ENCODE measurements around the gene PRPF38A. TPM values are rescaled to one million over a fixed set of nuclear protein-coding genes. Genes with fewer than 3 reads are reported as not detected.
A peak's percentile ranks its signal among the peaks of the same experiment; 100 is the strongest.

The PRPF38A gene
- total RNA-seq, 1 donor from 2014 or later: 62.7 TPM

- Mint-ChIP-seq H3K36me3 (ENCODE audit: insufficient read depth) (peaks cover 24% of the 10 kb centered on the region), H3K27me3 (no peaks in the 10 kb centered on the region), H3K27ac (no peak overlapping the region), H3K4me1 (ENCODE audit: low read depth) (no peaks in the 10 kb centered on the region), H3K9me3 (ENCODE audit: low read depth) (no peaks in the 10 kb centered on the region), H3K4me3 (ENCODE audit: low read depth) (no peak overlapping the region)
- DNase-seq (ENCODE audit: low spot score, unreplicated experiment): no peak
- TF ChIP-seq CTCF (IDR thresholded peaks at IDR 0.05; ENCODE audit: unreplicated experiment): no peak
Measured at GRCh38 chr1:52454779-52455178, 50.4 kb downstream of the PRPF38A start.

GRCh38 chr1:52455686-52456085, 51.3 kb downstream of the PRPF38A start:
- Mint-ChIP-seq H3K9me3 (ENCODE audit: low read depth) (no peaks in the 10 kb centered on the region), H3K4me3 (ENCODE audit: low read depth) (no peak overlapping the region), H3K27ac (no peak overlapping the region), H3K36me3 (ENCODE audit: insufficient read depth) (peaks cover 26% of the 10 kb centered on the region), H3K4me1 (ENCODE audit: low read depth) (no peaks in the 10 kb centered on the region), H3K27me3 (no peaks in the 10 kb centered on the region)
- DNase-seq (ENCODE audit: low spot score, unreplicated experiment): no peak
- TF ChIP-seq CTCF (IDR thresholded peaks at IDR 0.05; ENCODE audit: unreplicated experiment): no peak

- no peak overlapping the region for H3K4me3 Mint-ChIP-seq (ENCODE audit: low read depth)
- no peak for DNase-seq (ENCODE audit: low spot score, unreplicated experiment)
- no peaks in the 10 kb centered on the region for H3K9me3 Mint-ChIP-seq (ENCODE audit: low read depth)
- peaks cover 21% of the 10 kb centered on the region for H3K36me3 Mint-ChIP-seq (ENCODE audit: insufficient read depth)
- H3K27me3 Mint-ChIP-seq: no peaks in the 10 kb centered on the region
- TF ChIP-seq CTCF (IDR thresholded peaks at IDR 0.05; ENCODE audit: unreplicated experiment): no peak
- H3K27ac Mint-ChIP-seq: no peak overlapping the region
- no peaks in the 10 kb centered on the region for H3K4me1 Mint-ChIP-seq (ENCODE audit: low read depth)
Measured at GRCh38 chr1:52460694-52461093, 56.3 kb downstream of the PRPF38A start.

GRCh38 chr1:52461821-52462220, 57.4 kb downstream of the PRPF38A start:
- no peak overlapping the region for H3K4me3 Mint-ChIP-seq (ENCODE audit: low read depth)
- H3K4me1 Mint-ChIP-seq (ENCODE audit: low read depth): no peaks in the 10 kb centered on the region
- H3K27me3 Mint-ChIP-seq: no peaks in the 10 kb centered on the region
- no peak overlapping the region for H3K27ac Mint-ChIP-seq
- TF ChIP-seq CTCF (IDR thresholded peaks at IDR 0.05; ENCODE audit: unreplicated experiment): no peak
- H3K36me3 Mint-ChIP-seq (ENCODE audit: insufficient read depth): peaks cover 17% of the 10 kb centered on the region
- no peaks in the 10 kb centered on the region for H3K9me3 Mint-ChIP-seq (ENCODE audit: low read depth)
- DNase-seq (ENCODE audit: low spot score, unreplicated experiment): no peak

GRCh38 chr1:52463891-52464290, 59.5 kb downstream of the PRPF38A start:
- Mint-ChIP-seq H3K27ac (peak overlapping the region; percentile 7), H3K9me3 (ENCODE audit: low read depth) (no peaks in the 10 kb centered on the region), H3K36me3 (ENCODE audit: insufficient read depth) (peaks cover 14% of the 10 kb centered on the region), H3K4me1 (ENCODE audit: low read depth) (no peaks in the 10 kb centered on the region), H3K4me3 (ENCODE audit: low read depth) (no peak overlapping the region), H3K27me3 (no peaks in the 10 kb centered on the region)
- TF ChIP-seq CTCF (IDR thresholded peaks at IDR 0.05; ENCODE audit: unreplicated experiment): no peak
- no peak for DNase-seq (ENCODE audit: low spot score, unreplicated experiment)

Measured in progenitor cell of endocrine pancreas (in vitro differentiated cells).